Gastroesophageal sphincter (tissue), 2 donors: Measurements from ENCODE around the gene OTX2.

ENCODE experiments used
- POLR2A ChIP-seq, 2 donors: fragments of 450-650 bp; IDR thresholded peaks; one replicate each; pipeline ENCODE4 v1.6.1; 2017; ENCODE audit warnings: antibody characterized with exemption in 2 of 2, mild to moderate bottlenecking in 2 of 2, moderate library complexity in 1 of 2
- POLR2AphosphoS5 ChIP-seq: sonication (generic); formaldehyde crosslinking; IDR thresholded peaks from one replicate; pipeline ENCODE4 v1.6.1; 2017; ENCODE audit warnings: antibody characterized with exemption

DNA sequence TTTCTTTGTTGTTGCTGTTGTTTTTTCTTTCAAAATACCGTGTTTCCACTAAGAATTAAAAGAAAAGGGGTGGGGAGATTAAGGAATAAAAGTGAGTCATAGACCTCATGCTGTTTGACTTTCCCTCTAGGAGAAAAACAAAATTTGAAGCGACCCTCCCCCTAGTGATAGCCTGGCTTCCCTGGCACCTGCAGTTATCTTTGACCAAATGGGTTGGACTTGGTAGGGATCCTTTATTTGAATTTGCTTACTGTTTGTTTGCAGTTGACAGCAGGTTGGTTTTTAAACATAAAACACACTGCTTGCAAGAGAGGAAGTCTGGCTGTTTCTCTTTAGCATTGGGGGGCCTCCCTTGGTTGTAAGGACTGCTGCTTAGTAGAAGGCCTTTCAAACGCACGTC lies 14.0 kb downstream of the OTX2 start:
- TF ChIP-seq POLR2AphosphoS5 (no peak), POLR2A (IDR thresholded peaks at IDR 0.05) (no peak)
